Nephron (organoid): ENCODE data around the gene ELMO1.

ENCODE experiments used
- H3K27ac Mint-ChIP-seq, 3 experiments: 2 replicates each; pipeline ENCODE4 v1.8.0; 2020; ENCODE audit warnings: mixed read lengths in 3 of 3, mild to moderate bottlenecking in 2 of 3, moderate library complexity in 1 of 3
- H3K27me3 Mint-ChIP-seq: 2 replicates; pipeline ENCODE4 v1.8.0; 2021; ENCODE audit warnings: low read depth, mild to moderate bottlenecking, moderate library complexity, mixed read lengths
- H3K36me3 Mint-ChIP-seq: 2 replicates; pipeline ENCODE4 v1.8.0; 2020; ENCODE audit warnings: low read depth, mixed read lengths
- H3K4me1 Mint-ChIP-seq: 2 replicates; pipeline ENCODE4 v1.8.0; 2020; ENCODE audit warnings: mixed read lengths
- H3K4me3 Mint-ChIP-seq, 3 experiments: 2 replicates each; pipeline ENCODE4 v1.8.0; 2020; ENCODE audit warnings: mild to moderate bottlenecking in 3 of 3, mixed read lengths in 3 of 3, moderate library complexity in 2 of 3
- H3K9me3 Mint-ChIP-seq: 2 replicates; pipeline ENCODE4 v1.8.0; 2020; ENCODE audit warnings: mixed read lengths
- CTCF ChIP-seq, 3 experiments: fragments of 200-600 bp; sonication (generic); IDR thresholded peaks; one replicate each; pipeline ENCODE4 v1.5.0; 2021; ENCODE audit warnings: antibody characterized with exemption in 3 of 3; ENCODE audit not compliant: unreplicated experiment in 3 of 3

ELMO1 gene

GRCh38 chr7:36942025-36942424, 506.6 kb downstream of the ELMO1 start:
- H3K27me3 Mint-ChIP-seq, result peaks cover 5% of the 10 kb centered on the region
- no peak overlapping the region for H3K27ac Mint-ChIP-seq
- peaks cover 26% of the 10 kb centered on the region for H3K9me3 Mint-ChIP-seq
- no peak overlapping the region for H3K4me3 Mint-ChIP-seq
- no peak for TF ChIP-seq CTCF (IDR thresholded peaks at IDR 0.05; ENCODE audit: unreplicated experiment in 3 of 3)
- peaks cover 3% of the 10 kb centered on the region for H3K36me3 Mint-ChIP-seq
- H3K4me1 Mint-ChIP-seq, result peaks cover 45% of the 10 kb centered on the region

GRCh38 chr7:36941359-36941758, 507.3 kb downstream of the ELMO1 start:
- Mint-ChIP-seq H3K36me3 (peaks cover 9% of the 10 kb centered on the region), H3K9me3 (peaks cover 33% of the 10 kb centered on the region), H3K27ac (no peak overlapping the region), H3K27me3 (peaks cover 5% of the 10 kb centered on the region), H3K4me3 (no peak overlapping the region), H3K4me1 (peaks cover 39% of the 10 kb centered on the region)
- TF ChIP-seq CTCF (IDR thresholded peaks at IDR 0.05; ENCODE audit: unreplicated experiment in 3 of 3), result no peak

GRCh38 chr7:36939816-36940215, 508.8 kb downstream of the ELMO1 start:
- Mint-ChIP-seq H3K4me3 (no peak overlapping the region), H3K36me3 (peaks cover 9% of the 10 kb centered on the region), H3K27me3 (peaks cover 13% of the 10 kb centered on the region), H3K9me3 (peaks cover 45% of the 10 kb centered on the region), H3K4me1 (peaks cover 27% of the 10 kb centered on the region), H3K27ac (no peak overlapping the region)
- no peak for TF ChIP-seq CTCF (IDR thresholded peaks at IDR 0.05; ENCODE audit: unreplicated experiment in 3 of 3)

- Mint-ChIP-seq H3K4me3 (no peak overlapping the region), H3K9me3 (peaks cover 45% of the 10 kb centered on the region), H3K36me3 (peaks cover 9% of the 10 kb centered on the region), H3K27me3 (peaks cover 19% of the 10 kb centered on the region), H3K27ac (no peak overlapping the region), H3K4me1 (peaks cover 10% of the 10 kb centered on the region)
- TF ChIP-seq CTCF (IDR thresholded peaks at IDR 0.05; ENCODE audit: unreplicated experiment in 3 of 3), result no peak
Observed at GRCh38 chr7:36937754-36938563, 510.7 kb downstream of the ELMO1 start.

- Mint-ChIP-seq H3K36me3 (peaks cover 5% of the 10 kb centered on the region), H3K4me3 (no peak overlapping the region), H3K9me3 (peaks cover 20% of the 10 kb centered on the region), H3K27ac (no peak overlapping the region), H3K4me1 (peaks cover 30% of the 10 kb centered on the region), H3K27me3 (peaks cover 16% of the 10 kb centered on the region)
- no peak for TF ChIP-seq CTCF (IDR thresholded peaks at IDR 0.05; ENCODE audit: unreplicated experiment in 3 of 3)
Observed at GRCh38 chr7:36931892-36932291, 516.8 kb downstream of the ELMO1 start.

GRCh38 chr7:36929791-36930190, 518.9 kb downstream of the ELMO1 start:
- no peaks in the 10 kb centered on the region for H3K36me3 Mint-ChIP-seq

More at GRCh38 chr7:36929791-36930190, 518.9 kb downstream of the ELMO1 start:
- H3K27ac Mint-ChIP-seq, result peak overlapping the region in 2 of 3 experiments; percentile 18 to 49
- H3K4me3 Mint-ChIP-seq, result no peak overlapping the region
- peaks cover 11% of the 10 kb centered on the region for H3K27me3 Mint-ChIP-seq
- H3K4me1 Mint-ChIP-seq, result peaks cover 44% of the 10 kb centered on the region
- H3K9me3 Mint-ChIP-seq, result peaks cover 2% of the 10 kb centered on the region
- no peak for TF ChIP-seq CTCF (IDR thresholded peaks at IDR 0.05; ENCODE audit: unreplicated experiment in 3 of 3)
